ENCODE results near the gene SPRY1. TPM values are rescaled to one million over a fixed set of nuclear protein-coding genes. Genes with fewer than 3 reads are reported as not detected.
A peak's percentile ranks its signal among the peaks of the same experiment; 100 is the strongest.

The SPRY1 gene, protein sequence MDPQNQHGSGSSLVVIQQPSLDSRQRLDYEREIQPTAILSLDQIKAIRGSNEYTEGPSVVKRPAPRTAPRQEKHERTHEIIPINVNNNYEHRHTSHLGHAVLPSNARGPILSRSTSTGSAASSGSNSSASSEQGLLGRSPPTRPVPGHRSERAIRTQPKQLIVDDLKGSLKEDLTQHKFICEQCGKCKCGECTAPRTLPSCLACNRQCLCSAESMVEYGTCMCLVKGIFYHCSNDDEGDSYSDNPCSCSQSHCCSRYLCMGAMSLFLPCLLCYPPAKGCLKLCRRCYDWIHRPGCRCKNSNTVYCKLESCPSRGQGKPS
- total RNA-seq, result 28.4 to 61.4 TPM (median 54.2 TPM) in 3 replicates
- long read RNA-seq, transcript SPRY1-204 (2 exons, 1,012 nt), result major isoform, 9 of 49 reads
- long read RNA-seq, partial matches to known transcripts, result 0 of 49 reads
- long read RNA-seq, other reads (novel, unspliced or antisense), result 35 of 49 reads

GRCh38 chr4:123396307-123397143, at the start of gene SPRY1:
Gene SPRY1 (plus strand): TSS chr4:123396795. CDS start chr4:123401592, 4,797 bp downstream.
- Mint-ChIP-seq H3K4me3 (ENCODE audit: unreplicated experiment) (peak within 1 kb of the TSS; percentile 90), H3K9me3 (ENCODE audit: low read depth) (no peaks in the 10 kb centered on the region), H3K27ac (ENCODE audit: unreplicated experiment) (peak within 1 kb of the TSS; percentile 97), H3K36me3 (ENCODE audit: low read depth) (peaks cover under 1% of the 10 kb centered on the region), H3K4me1 (ENCODE audit: low read depth) (peaks cover 21% of the 10 kb centered on the region), H3K27me3 (ENCODE audit: low read depth) (no peaks in the 10 kb centered on the region)
- no peak for TF ChIP-seq CTCF (IDR thresholded peaks at IDR 0.05)
- DNase-seq (ENCODE audit: low spot score), result no peak

GRCh38 chr4:123346951-123347350, 49.6 kb upstream of the SPRY1 start:
- H3K27me3 Mint-ChIP-seq (ENCODE audit: low read depth), result no peaks in the 10 kb centered on the region
- no peaks in the 10 kb centered on the region for H3K36me3 Mint-ChIP-seq (ENCODE audit: low read depth)
- H3K4me1 Mint-ChIP-seq (ENCODE audit: low read depth), result peaks cover 10% of the 10 kb centered on the region
- H3K4me3 Mint-ChIP-seq (ENCODE audit: unreplicated experiment), result no peak overlapping the region
- no peak overlapping the region for H3K27ac Mint-ChIP-seq (ENCODE audit: unreplicated experiment)
- no peak for TF ChIP-seq CTCF (IDR thresholded peaks at IDR 0.05)
- no peak for DNase-seq (ENCODE audit: low spot score)
- no peaks in the 10 kb centered on the region for H3K9me3 Mint-ChIP-seq (ENCODE audit: low read depth)

- Mint-ChIP-seq H3K4me1 (ENCODE audit: low read depth) (peaks cover 13% of the 10 kb centered on the region), H3K9me3 (ENCODE audit: low read depth) (no peaks in the 10 kb centered on the region), H3K36me3 (ENCODE audit: low read depth) (no peaks in the 10 kb centered on the region), H3K4me3 (ENCODE audit: unreplicated experiment) (no peak overlapping the region), H3K27me3 (ENCODE audit: low read depth) (no peaks in the 10 kb centered on the region), H3K27ac (ENCODE audit: unreplicated experiment) (no peak overlapping the region)
- TF ChIP-seq CTCF (IDR thresholded peaks at IDR 0.05), result no peak
- DNase-seq (ENCODE audit: low spot score), result no peak
Measured at GRCh38 chr4:123348946-123349345, 47.6 kb upstream of the SPRY1 start.

DNA sequence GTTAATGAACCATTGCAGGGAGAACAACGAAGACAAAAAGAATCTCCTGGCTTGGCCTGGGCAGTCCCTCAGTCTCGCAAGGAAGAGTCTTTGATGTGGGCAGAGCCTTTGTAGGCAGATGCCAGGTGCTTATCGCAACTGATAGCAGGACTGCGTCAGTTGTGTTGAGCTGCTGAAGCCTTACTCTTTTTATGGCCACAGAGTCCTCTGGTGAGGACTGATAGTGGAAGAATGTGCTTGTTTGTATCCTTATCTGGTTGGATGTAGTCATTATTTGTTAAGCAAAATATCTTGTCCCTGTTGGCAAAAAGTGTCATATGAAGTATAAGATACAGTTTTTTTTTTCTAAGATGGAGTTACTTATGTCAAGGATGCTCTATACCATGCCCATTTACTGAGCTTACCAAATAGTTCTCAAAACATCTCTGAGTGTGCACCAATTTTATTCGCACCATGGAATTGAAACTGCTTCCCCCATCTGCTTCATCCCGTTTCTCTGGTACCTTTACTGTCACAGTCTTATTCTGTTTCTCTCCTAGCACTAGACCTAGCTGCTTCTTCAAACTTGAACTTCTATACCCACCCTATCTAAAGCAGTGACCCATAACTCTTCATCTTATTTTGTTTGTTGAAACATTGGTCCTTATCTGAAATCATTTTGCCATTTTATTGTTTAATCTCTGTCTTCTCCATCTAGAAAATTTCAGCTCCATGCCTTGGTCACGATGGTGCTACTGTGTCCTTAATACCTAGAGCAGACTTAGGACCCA, 47.0 kb upstream of the SPRY1 start:
- H3K27ac Mint-ChIP-seq (ENCODE audit: unreplicated experiment), result no peak overlapping the region
- H3K9me3 Mint-ChIP-seq (ENCODE audit: low read depth), result no peaks in the 10 kb centered on the region
- no peak for DNase-seq (ENCODE audit: low spot score)
- peaks cover 13% of the 10 kb centered on the region for H3K4me1 Mint-ChIP-seq (ENCODE audit: low read depth)
- no peaks in the 10 kb centered on the region for H3K27me3 Mint-ChIP-seq (ENCODE audit: low read depth)
- TF ChIP-seq CTCF (IDR thresholded peaks at IDR 0.05), result no peak
- H3K36me3 Mint-ChIP-seq (ENCODE audit: low read depth), result no peaks in the 10 kb centered on the region
- H3K4me3 Mint-ChIP-seq (ENCODE audit: unreplicated experiment), result no peak overlapping the region

DNA sequence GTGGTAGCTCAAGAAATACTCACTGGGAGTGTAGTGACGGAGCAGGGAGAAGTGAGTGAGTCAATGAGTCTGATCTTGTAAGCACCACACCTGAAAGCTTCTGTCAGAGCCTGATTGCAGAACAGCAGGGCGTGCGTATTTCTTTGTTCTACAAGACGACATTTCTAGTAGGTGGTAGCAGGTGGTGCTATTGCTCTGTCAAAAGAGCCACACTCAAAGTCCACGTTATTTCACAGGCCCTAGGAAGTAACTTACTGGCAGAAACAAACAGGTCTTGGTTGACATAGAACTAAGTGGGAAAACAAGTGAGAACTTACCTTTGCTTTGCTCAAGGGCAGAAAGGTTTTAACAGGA, 46.4 kb upstream of the SPRY1 start:
- Mint-ChIP-seq H3K9me3 (ENCODE audit: low read depth) (no peaks in the 10 kb centered on the region), H3K36me3 (ENCODE audit: low read depth) (no peaks in the 10 kb centered on the region), H3K4me1 (ENCODE audit: low read depth) (peaks cover 13% of the 10 kb centered on the region), H3K27ac (ENCODE audit: unreplicated experiment) (no peak overlapping the region), H3K27me3 (ENCODE audit: low read depth) (no peaks in the 10 kb centered on the region), H3K4me3 (ENCODE audit: unreplicated experiment) (no peak overlapping the region)
- peak; percentile 24 for TF ChIP-seq CTCF (IDR thresholded peaks at IDR 0.05)
- no peak for DNase-seq (ENCODE audit: low spot score)
